ENCODE measurements around the gene TFAP2A. TPM values are rescaled to one million over a fixed set of nuclear protein-coding genes. Genes with fewer than 3 reads are reported as not detected.

Gene TFAP2A
- total RNA-seq, 1 experiment from 2014 or later = 24.3 TPM

DNA sequence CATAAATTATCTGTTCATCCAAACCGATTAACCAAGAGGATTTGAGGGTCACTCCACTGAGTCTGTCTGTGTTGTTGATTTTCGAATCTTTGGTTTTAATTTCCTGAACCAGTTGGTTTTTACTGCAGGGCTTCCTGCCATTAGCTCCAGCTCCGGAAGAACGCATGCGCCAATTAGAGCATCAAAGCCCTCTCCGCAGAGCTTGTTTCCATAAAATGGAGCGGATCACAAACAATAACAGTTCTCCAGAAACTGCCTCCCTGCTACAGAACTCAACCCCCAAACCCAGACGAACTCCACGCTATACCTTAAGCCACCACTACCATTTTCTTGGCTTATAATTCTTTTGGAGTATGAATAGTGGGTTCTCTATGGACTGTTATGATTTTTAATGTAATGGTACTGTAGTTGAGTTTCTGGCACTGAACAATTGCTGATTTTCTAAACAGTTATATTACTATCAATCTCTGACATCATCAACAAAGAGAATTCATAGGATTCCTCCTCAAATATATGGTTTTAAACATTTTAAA, 13.8 kb downstream of the TFAP2A start:
- no peaks in the 10 kb centered on the region for H3K9me2 ChIP-seq (ENCODE audit: insufficient read depth)
- H3K4me1 ChIP-seq (ENCODE audit: control insufficient read depth in 1 of 2, insufficient read depth in 2 of 2, low read length in 2 of 2) = peaks cover 8 to 31% of the 10 kb centered on the region in 2 experiments; a peak in 3 of 4 replicates
- H3K36me3 ChIP-seq (ENCODE audit: control insufficient read depth in 1 of 2, insufficient read depth in 2 of 2, low read length in 2 of 2) = peaks cover 7 to 11% of the 10 kb centered on the region in 2 experiments; a peak in 3 of 4 replicates
- H4K20me1 ChIP-seq (ENCODE audit: insufficient read depth) = no peaks in the 10 kb centered on the region
- ATAC-seq (no peak), DNase-seq (ENCODE audit: low read depth, low spot score) (no peak)
- H2AFZ ChIP-seq (ENCODE audit: low read depth, low read length, poor library complexity, severe bottlenecking) = no peak overlapping the region
- H3K27ac ChIP-seq (ENCODE audit: low read depth, low read length) = no peak overlapping the region
- intact Hi-C loops (cut with micrococcal nuclease) = loop anchor here (5.0 kb wide), 1 partner anchor 144 kb away; no protein-coding TSS in a partner anchor
- H3K79me2 ChIP-seq (ENCODE audit: insufficient read depth, low read length) = peaks cover 28% of the 10 kb centered on the region
- no peaks in the 10 kb centered on the region for H3K9me3 ChIP-seq (ENCODE audit: control insufficient read depth in 1 of 2, insufficient read depth in 1 of 2, low read depth in 1 of 2, low read length in 2 of 2)
- no peaks in the 10 kb centered on the region for H3K27me3 ChIP-seq (ENCODE audit: insufficient read depth, low read length)
- CTCF ChIA-PET = interaction anchor here (0.6 kb wide), 1 partner anchor 16 kb away, joined by 3 read pairs; no protein-coding TSS in a partner anchor
- H3K4me2 ChIP-seq (ENCODE audit: low read length) = peak overlapping the region; percentile 10; the same call in 1 of the 2 replicates
- POLR2A ChIA-PET = no interaction called here
- RAD21 ChIA-PET (ENCODE audit: low non-redundant PET in 1 of 2, low total read pairs in 2 of 2, uncharacterized antibody in 2 of 2, unreplicated experiment in 2 of 2) = no interaction called here
- no peak for TF ChIP-seq EZH2 (IDR thresholded peaks at IDR 0.05)
- no peak for TF ChIP-seq JUND (IDR thresholded peaks at IDR 0.05)
- TF ChIP-seq, protein P1, sequence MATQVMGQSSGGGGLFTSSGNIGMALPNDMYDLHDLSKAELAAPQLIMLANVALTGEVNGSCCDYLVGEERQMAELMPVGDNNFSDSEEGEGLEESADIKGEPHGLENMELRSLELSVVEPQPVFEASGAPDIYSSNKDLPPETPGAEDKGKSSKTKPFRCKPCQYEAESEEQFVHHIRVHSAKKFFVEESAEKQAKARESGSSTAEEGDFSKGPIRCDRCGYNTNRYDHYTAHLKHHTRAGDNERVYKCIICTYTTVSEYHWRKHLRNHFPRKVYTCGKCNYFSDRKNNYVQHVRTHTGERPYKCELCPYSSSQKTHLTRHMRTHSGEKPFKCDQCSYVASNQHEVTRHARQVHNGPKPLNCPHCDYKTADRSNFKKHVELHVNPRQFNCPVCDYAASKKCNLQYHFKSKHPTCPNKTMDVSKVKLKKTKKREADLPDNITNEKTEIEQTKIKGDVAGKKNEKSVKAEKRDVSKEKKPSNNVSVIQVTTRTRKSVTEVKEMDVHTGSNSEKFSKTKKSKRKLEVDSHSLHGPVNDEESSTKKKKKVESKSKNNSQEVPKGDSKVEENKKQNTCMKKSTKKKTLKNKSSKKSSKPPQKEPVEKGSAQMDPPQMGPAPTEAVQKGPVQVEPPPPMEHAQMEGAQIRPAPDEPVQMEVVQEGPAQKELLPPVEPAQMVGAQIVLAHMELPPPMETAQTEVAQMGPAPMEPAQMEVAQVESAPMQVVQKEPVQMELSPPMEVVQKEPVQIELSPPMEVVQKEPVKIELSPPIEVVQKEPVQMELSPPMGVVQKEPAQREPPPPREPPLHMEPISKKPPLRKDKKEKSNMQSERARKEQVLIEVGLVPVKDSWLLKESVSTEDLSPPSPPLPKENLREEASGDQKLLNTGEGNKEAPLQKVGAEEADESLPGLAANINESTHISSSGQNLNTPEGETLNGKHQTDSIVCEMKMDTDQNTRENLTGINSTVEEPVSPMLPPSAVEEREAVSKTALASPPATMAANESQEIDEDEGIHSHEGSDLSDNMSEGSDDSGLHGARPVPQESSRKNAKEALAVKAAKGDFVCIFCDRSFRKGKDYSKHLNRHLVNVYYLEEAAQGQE (IDR thresholded peaks at IDR 0.05; ENCODE audit: low read depth) = no peak
- TF ChIP-seq FOSL1 (IDR thresholded peaks at IDR 0.05; ENCODE audit: low read depth) = no peak
- TF ChIP-seq SRF (IDR thresholded peaks at IDR 0.05; ENCODE audit: low read depth) = no peak
- TF ChIP-seq, protein P2, sequence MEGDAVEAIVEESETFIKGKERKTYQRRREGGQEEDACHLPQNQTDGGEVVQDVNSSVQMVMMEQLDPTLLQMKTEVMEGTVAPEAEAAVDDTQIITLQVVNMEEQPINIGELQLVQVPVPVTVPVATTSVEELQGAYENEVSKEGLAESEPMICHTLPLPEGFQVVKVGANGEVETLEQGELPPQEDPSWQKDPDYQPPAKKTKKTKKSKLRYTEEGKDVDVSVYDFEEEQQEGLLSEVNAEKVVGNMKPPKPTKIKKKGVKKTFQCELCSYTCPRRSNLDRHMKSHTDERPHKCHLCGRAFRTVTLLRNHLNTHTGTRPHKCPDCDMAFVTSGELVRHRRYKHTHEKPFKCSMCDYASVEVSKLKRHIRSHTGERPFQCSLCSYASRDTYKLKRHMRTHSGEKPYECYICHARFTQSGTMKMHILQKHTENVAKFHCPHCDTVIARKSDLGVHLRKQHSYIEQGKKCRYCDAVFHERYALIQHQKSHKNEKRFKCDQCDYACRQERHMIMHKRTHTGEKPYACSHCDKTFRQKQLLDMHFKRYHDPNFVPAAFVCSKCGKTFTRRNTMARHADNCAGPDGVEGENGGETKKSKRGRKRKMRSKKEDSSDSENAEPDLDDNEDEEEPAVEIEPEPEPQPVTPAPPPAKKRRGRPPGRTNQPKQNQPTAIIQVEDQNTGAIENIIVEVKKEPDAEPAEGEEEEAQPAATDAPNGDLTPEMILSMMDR (IDR thresholded peaks at IDR 0.05 in 2 of 3, conservative IDR thresholded peaks at IDR 0.05 in 1 of 3; ENCODE audit: borderline replicate concordance in 1 of 3, insufficient read depth in 1 of 3, low read depth in 2 of 3, low read length in 2 of 3) = no peak
- TF ChIP-seq ELF1 (IDR thresholded peaks at IDR 0.05; ENCODE audit: borderline replicate concordance, low read depth) = no peak
- no peak for TF ChIP-seq EZH2phosphoT487 (IDR thresholded peaks at IDR 0.05; ENCODE audit: borderline replicate concordance)
- no peak for TF ChIP-seq CEBPB (IDR thresholded peaks at IDR 0.05; ENCODE audit: low read depth)
- no peak for TF ChIP-seq ZFX (IDR thresholded peaks at IDR 0.05)
- no peak for TF ChIP-seq EGR1 (IDR thresholded peaks at IDR 0.05; ENCODE audit: low read depth)
- no peak for TF ChIP-seq POLR2A (IDR thresholded peaks at IDR 0.05; ENCODE audit: borderline replicate concordance, extremely low read depth, insufficient read depth, insufficient read length)
- no peak for TF ChIP-seq SP1 (IDR thresholded peaks at IDR 0.05; ENCODE audit: low read depth)
- TF ChIP-seq ZNF274 (IDR thresholded peaks at IDR 0.05; ENCODE audit: low read depth, low read length) = no peak
- no peak for TF ChIP-seq POLR2AphosphoS5 (IDR thresholded peaks at IDR 0.05; ENCODE audit: low read depth, low read length)
- TF ChIP-seq, protein P3, sequence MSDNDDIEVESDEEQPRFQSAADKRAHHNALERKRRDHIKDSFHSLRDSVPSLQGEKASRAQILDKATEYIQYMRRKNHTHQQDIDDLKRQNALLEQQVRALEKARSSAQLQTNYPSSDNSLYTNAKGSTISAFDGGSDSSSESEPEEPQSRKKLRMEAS (IDR thresholded peaks at IDR 0.05) = no peak
- TF ChIP-seq YY1 (IDR thresholded peaks at IDR 0.05; ENCODE audit: extremely low read depth, insufficient replicate concordance, low read depth, low read length) = no peak
- TF ChIP-seq SIN3A (IDR thresholded peaks at IDR 0.05; ENCODE audit: low read depth) = no peak
- BruUV-seq (replicated peaks) = no TSS peak
- H3K9ac ChIP-seq (ENCODE audit: low read length) = no peak overlapping the region
- H3K4me3 ChIP-seq (replicated peaks in 1 of 2; ENCODE audit: low read depth in 1 of 2, low read length in 2 of 2) = no peak overlapping the region
